Uterus (tissue), 4 donors: ENCODE results near the gene TGFBR3L. TPM values are rescaled to one million over a fixed set of nuclear protein-coding genes. Genes with fewer than 3 reads are reported as not detected.
"Not testable (repeated sequence)": the region's sequence is repeated elsewhere in the genome, so short reads cannot be mapped to it uniquely, and the experiment has no call there.

Source experiments
- DNase-seq, 2 donors: peaks; one replicate each; pipeline ENCODE4 v3.0.0-alpha.2; 2019 to 2020
- H3K27ac ChIP-seq, 2 donors: fragments of 200-600 bp; sonication (generic); 1 replicate in 1 of 2; 2 replicates in 1 of 2; pipeline ENCODE4 v1.5.1; 2016 to 2018
- H3K27me3 ChIP-seq, 2 donors: fragments of 200-600 bp; sonication (generic); one replicate each; pipeline ENCODE4 v1.5.1; 2018 to 2019; ENCODE audit warnings: control low read depth in 1 of 2
- H3K36me3 ChIP-seq, 2 donors: fragments of 200-600 bp; sonication (generic); one replicate each; pipeline ENCODE4 v1.5.1; 2019; ENCODE audit warnings: control low read depth in 1 of 2
- H3K4me1 ChIP-seq, 2 donors: fragments of 200-600 bp; sonication (generic); one replicate each; pipeline ENCODE4 v1.5.1; 2018 to 2019; ENCODE audit warnings: control low read depth in 1 of 2
- H3K4me3 ChIP-seq, 2 donors: fragments of 200-600 bp; sonication (generic); 1 replicate in 1 of 2; 2 replicates in 1 of 2; pipeline ENCODE4 v1.5.1; 2018 to 2019; ENCODE audit warnings: mild to moderate bottlenecking in 1 of 2
- H3K9me3 ChIP-seq, 2 donors: fragments of 200-600 bp; sonication (generic); one replicate each; pipeline ENCODE4 v1.5.1; 2019; ENCODE audit warnings: control low read depth in 1 of 2
- POLR2A ChIP-seq, 2 donors: fragments of 450-650 bp; IDR thresholded peaks; one replicate each; pipeline ENCODE4 v1.6.1; 2016; ENCODE audit warnings: antibody characterized with exemption in 2 of 2, mild to moderate bottlenecking in 1 of 2, moderate library complexity in 1 of 2
- intact Hi-C: fragments of 100-400 bp; cut with DNase I; formaldehyde crosslinking; loops from one replicate; pipeline ENCODE4 v1.15.1; 2023; ENCODE audit warnings: low total_unique reads
- total RNA-seq, 4 donors: library from RNA; depleted of rRNA in 3 of 4; stranded (reverse); fragments of >200 nt in 3 of 4; gene quantifications; one replicate each; pipeline versions ENCODE4 v1.1.0 to v1.2.4, GENCODE V29; 2014 to 2023
- TF ChIP-seq, protein P1 (sequence below), 4 experiments: fragments of 200-600 bp in 2 of 4; fragments of 450-650 bp in 2 of 4; sonication (generic) in 2 of 4; IDR thresholded peaks; one replicate each; pipeline ENCODE4 v1.5.1; 2016 to 2019; ENCODE audit warnings: antibody characterized with exemption in 4 of 4, mild to moderate bottlenecking in 2 of 4, moderate library complexity in 1 of 4
- donor health status: DM: yes; HTN: yes; CAD: no.

TGFBR3L gene
- total RNA-seq, 4 donors from 2014 or later: 5.2 TPM; not detected in 3

- Histone ChIP-seq H3K4me3 (no peak overlapping the region), H3K36me3 (no peaks in the 10 kb centered on the region), H3K27ac (no peak overlapping the region), H3K27me3 (peaks cover 6 to 7% of the 10 kb centered on the region in 2 donors), H3K4me1 (peaks cover 0 to 23% of the 10 kb centered on the region in 2 donors), H3K9me3 (no peaks in the 10 kb centered on the region)
- DNase-seq: peak in 1 of 2 donors; percentile 12
- intact Hi-C loops: no loop called here
- no peak for TF ChIP-seq POLR2A (IDR thresholded peaks at IDR 0.05)
- TF ChIP-seq, protein P1, sequence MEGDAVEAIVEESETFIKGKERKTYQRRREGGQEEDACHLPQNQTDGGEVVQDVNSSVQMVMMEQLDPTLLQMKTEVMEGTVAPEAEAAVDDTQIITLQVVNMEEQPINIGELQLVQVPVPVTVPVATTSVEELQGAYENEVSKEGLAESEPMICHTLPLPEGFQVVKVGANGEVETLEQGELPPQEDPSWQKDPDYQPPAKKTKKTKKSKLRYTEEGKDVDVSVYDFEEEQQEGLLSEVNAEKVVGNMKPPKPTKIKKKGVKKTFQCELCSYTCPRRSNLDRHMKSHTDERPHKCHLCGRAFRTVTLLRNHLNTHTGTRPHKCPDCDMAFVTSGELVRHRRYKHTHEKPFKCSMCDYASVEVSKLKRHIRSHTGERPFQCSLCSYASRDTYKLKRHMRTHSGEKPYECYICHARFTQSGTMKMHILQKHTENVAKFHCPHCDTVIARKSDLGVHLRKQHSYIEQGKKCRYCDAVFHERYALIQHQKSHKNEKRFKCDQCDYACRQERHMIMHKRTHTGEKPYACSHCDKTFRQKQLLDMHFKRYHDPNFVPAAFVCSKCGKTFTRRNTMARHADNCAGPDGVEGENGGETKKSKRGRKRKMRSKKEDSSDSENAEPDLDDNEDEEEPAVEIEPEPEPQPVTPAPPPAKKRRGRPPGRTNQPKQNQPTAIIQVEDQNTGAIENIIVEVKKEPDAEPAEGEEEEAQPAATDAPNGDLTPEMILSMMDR (IDR thresholded peaks at IDR 0.05): no peak
Measured at GRCh38 chr19:7915250-7916102, 846 bp downstream of the TGFBR3L start.

- Histone ChIP-seq H3K27me3 (peaks cover 6 to 7% of the 10 kb centered on the region in 2 donors), H3K36me3 (no peaks in the 10 kb centered on the region), H3K4me1 (peaks cover 2 to 24% of the 10 kb centered on the region in 2 donors), H3K27ac (peak overlapping the region in 1 of 2 donors; percentile 60), H3K9me3 (no peaks in the 10 kb centered on the region), H3K4me3 (peak overlapping the region in 1 of 2 donors; percentile 14)
- intact Hi-C loops: no loop called here
- DNase-seq: no peak
- TF ChIP-seq, protein P1 (IDR thresholded peaks at IDR 0.05): peak in 1 of 4 experiments; percentile 2
- TF ChIP-seq POLR2A (IDR thresholded peaks at IDR 0.05): no peak
Measured at GRCh38 chr19:7916103-7916954, 1.7 kb downstream of the TGFBR3L start.

- intact Hi-C loops: no loop called here
- Histone ChIP-seq H3K4me1 (peaks cover 8 to 29% of the 10 kb centered on the region in 2 donors), H3K4me3 (peak overlapping the region in 1 of 2 donors; percentile 14), H3K9me3 (no peaks in the 10 kb centered on the region), H3K27me3 (peaks cover 6 to 7% of the 10 kb centered on the region in 2 donors), H3K36me3 (no peaks in the 10 kb centered on the region), H3K27ac (peak overlapping the region; percentile 13 to 60)
- TF ChIP-seq, protein P1 (IDR thresholded peaks at IDR 0.05): no peak
- TF ChIP-seq POLR2A (IDR thresholded peaks at IDR 0.05): no peak
- no peak for DNase-seq
Measured at GRCh38 chr19:7916955-7917266, 2.3 kb downstream of the TGFBR3L start.

GRCh38 chr19:7917267-7918061, 2.8 kb downstream of the TGFBR3L start:
- peak overlapping the region in 1 of 2 donors; percentile 20 for H3K4me3 ChIP-seq

GRCh38 chr19:7918062-7918614, 3.5 kb downstream of the TGFBR3L start:
- intact Hi-C loops, H3K36me3 ChIP-seq, DNase-seq, H3K9me3 ChIP-seq, H3K27me3 ChIP-seq: not testable (repeated sequence)
- peaks cover 19 to 38% of the 10 kb centered on the region in 2 donors for H3K4me1 ChIP-seq
- H3K4me3 ChIP-seq: peak overlapping the region in 1 of 2 donors; percentile 20
- peak overlapping the region in 1 of 2 donors; percentile 60 for H3K27ac ChIP-seq

More at GRCh38 chr19:7917267-7918061, 2.8 kb downstream of the TGFBR3L start:
- Histone ChIP-seq H3K36me3 (no peaks in the 10 kb centered on the region), H3K27me3 (peaks cover 6 to 7% of the 10 kb centered on the region in 2 donors), H3K9me3 (no peaks in the 10 kb centered on the region), H3K4me1 (peaks cover 14 to 35% of the 10 kb centered on the region in 2 donors), H3K27ac (peak overlapping the region; percentile 13 to 60)
- intact Hi-C loops: no loop called here
- DNase-seq: peak; percentile 61 to 62
- TF ChIP-seq POLR2A (IDR thresholded peaks at IDR 0.05): peak in 1 of 2 donors; percentile 28
- TF ChIP-seq, protein P1 (IDR thresholded peaks at IDR 0.05): peak; percentile 54 to 81 (median 78)
